Measurements from ENCODE around the gene LRP1B.

LRP1B gene

DNA sequence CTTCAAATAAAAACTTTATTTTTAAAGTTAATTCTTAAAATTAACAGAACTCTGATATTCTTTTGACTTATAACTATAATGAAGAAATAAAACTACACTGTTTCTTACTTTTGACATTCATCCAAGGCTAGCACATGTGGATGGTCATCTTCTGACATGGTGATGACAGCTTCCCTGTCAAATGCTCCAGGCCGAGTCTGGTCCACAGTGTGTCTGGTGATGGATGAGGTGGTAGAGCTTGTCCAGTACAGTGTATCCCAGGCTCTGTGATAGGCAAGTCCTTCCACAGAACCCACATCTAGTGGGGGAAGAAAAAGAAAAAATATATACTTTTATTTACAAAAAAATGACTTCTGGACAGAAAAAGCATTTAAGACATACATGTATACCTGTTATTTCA is 1529.5 kb downstream of the LRP1B start:
- H3K27ac ChIP-seq: no peak overlapping the region
- no peaks in the 10 kb centered on the region for H4K20me1 ChIP-seq
- H3K27me3 ChIP-seq: no peaks in the 10 kb centered on the region
- H3K9ac ChIP-seq: no peak overlapping the region
- peaks cover 0 to 14% (median 5%) of the 10 kb centered on the region in 10 experiments; a peak in 8 of 20 replicates for H3K4me1 ChIP-seq
- TF ChIP-seq Cebpa-rat (IDR thresholded peaks at IDR 0.05): no peak
- H3K4me3 ChIP-seq: no peak overlapping the region
- H3K9me3 ChIP-seq (replicated peaks in 1 of 11): peaks cover 0 to 4% (median 0%) of the 10 kb centered on the region in 11 experiments; a peak in 2 of 22 replicates
- H3K4me2 ChIP-seq: no peak overlapping the region
- no peaks in the 10 kb centered on the region for H3K36me3 ChIP-seq

- Histone ChIP-seq H3K36me3 (no peaks in the 10 kb centered on the region), H3K27ac (no peak overlapping the region), H3K4me2 (no peak overlapping the region), H4K20me1 (no peaks in the 10 kb centered on the region), H3K4me3 (no peak overlapping the region), H3K9me3 (replicated peaks in 1 of 11) (peaks cover 0 to 4% (median 0%) of the 10 kb centered on the region in 11 experiments; a peak in 2 of 22 replicates), H3K27me3 (no peaks in the 10 kb centered on the region), H3K9ac (no peak overlapping the region), H3K4me1 (peaks cover 0 to 14% (median 5%) of the 10 kb centered on the region in 10 experiments; a peak in 8 of 20 replicates)
- no peak for TF ChIP-seq Cebpa-rat (IDR thresholded peaks at IDR 0.05)
These were observed 1530.7 kb downstream of the LRP1B start for GRCh38 chr2:140600116-140600515.

- no peaks in the 10 kb centered on the region for H3K9me3 ChIP-seq (replicated peaks in 1 of 11)
- H3K4me3 ChIP-seq: no peak overlapping the region
- H4K20me1 ChIP-seq: no peaks in the 10 kb centered on the region
- H3K27me3 ChIP-seq: no peaks in the 10 kb centered on the region
- no peak overlapping the region for H3K27ac ChIP-seq
- no peak overlapping the region for H3K4me2 ChIP-seq
- TF ChIP-seq Cebpa-rat (IDR thresholded peaks at IDR 0.05): no peak
- no peak overlapping the region for H3K9ac ChIP-seq
- H3K36me3 ChIP-seq: no peaks in the 10 kb centered on the region
- no peaks in the 10 kb centered on the region for H3K4me1 ChIP-seq
These were observed 1533.0 kb downstream of the LRP1B start for GRCh38 chr2:140597836-140598235.

DNA sequence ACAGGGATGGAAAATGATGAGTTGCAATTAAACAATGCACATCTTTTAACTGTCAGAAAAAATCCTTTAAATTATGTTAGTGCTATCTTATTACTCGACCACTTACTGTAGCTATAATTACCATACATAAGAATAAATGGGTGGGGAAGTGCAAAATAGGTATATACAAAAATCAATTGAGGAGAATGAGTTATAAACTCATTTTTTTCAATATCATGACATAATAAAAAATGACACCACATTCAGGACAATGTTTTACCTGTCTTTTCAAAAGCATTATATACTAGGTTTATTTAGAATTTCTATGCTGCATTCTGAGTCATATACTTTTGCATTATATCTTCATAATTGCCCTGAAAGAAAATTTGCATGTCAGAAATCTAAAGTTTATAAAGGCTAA is 1533.6 kb downstream of the LRP1B start:
- no peak overlapping the region for H3K4me2 ChIP-seq
- H3K27me3 ChIP-seq: no peaks in the 10 kb centered on the region
- no peaks in the 10 kb centered on the region for H3K9me3 ChIP-seq (replicated peaks in 1 of 11)
- no peak overlapping the region for H3K4me3 ChIP-seq
- no peaks in the 10 kb centered on the region for H3K4me1 ChIP-seq
- no peak for TF ChIP-seq Cebpa-rat (IDR thresholded peaks at IDR 0.05)
- H3K9ac ChIP-seq: no peak overlapping the region
- H3K36me3 ChIP-seq: no peaks in the 10 kb centered on the region
- no peaks in the 10 kb centered on the region for H4K20me1 ChIP-seq
- no peak overlapping the region for H3K27ac ChIP-seq

- Histone ChIP-seq H3K27me3 (no peaks in the 10 kb centered on the region), H3K9ac (no peak overlapping the region), H4K20me1 (no peaks in the 10 kb centered on the region), H3K4me3 (no peak overlapping the region), H3K4me2 (no peak overlapping the region), H3K36me3 (no peaks in the 10 kb centered on the region), H3K27ac (no peak overlapping the region), H3K4me1 (no peaks in the 10 kb centered on the region), H3K9me3 (replicated peaks in 1 of 11) (no peaks in the 10 kb centered on the region)
- TF ChIP-seq Cebpa-rat (IDR thresholded peaks at IDR 0.05): no peak
These were observed 1534.4 kb downstream of the LRP1B start for GRCh38 chr2:140596447-140596846.

GRCh38 chr2:140595107-140595506 is 1535.7 kb downstream of the LRP1B start:
- H3K4me3 ChIP-seq: no peak overlapping the region
- H4K20me1 ChIP-seq: no peaks in the 10 kb centered on the region
- no peak overlapping the region for H3K9ac ChIP-seq
- H3K4me2 ChIP-seq: no peak overlapping the region
- no peaks in the 10 kb centered on the region for H3K9me3 ChIP-seq (replicated peaks in 1 of 11)
- TF ChIP-seq Cebpa-rat (IDR thresholded peaks at IDR 0.05): no peak
- no peak overlapping the region for H3K27ac ChIP-seq
- H3K4me1 ChIP-seq: no peaks in the 10 kb centered on the region
- H3K27me3 ChIP-seq: no peaks in the 10 kb centered on the region
- no peaks in the 10 kb centered on the region for H3K36me3 ChIP-seq

GRCh38 chr2:140593132-140593531 is 1537.7 kb downstream of the LRP1B start:
- no peak for TF ChIP-seq Cebpa-rat (IDR thresholded peaks at IDR 0.05)
- Histone ChIP-seq H3K4me2 (no peak overlapping the region), H3K36me3 (no peaks in the 10 kb centered on the region)

DNA sequence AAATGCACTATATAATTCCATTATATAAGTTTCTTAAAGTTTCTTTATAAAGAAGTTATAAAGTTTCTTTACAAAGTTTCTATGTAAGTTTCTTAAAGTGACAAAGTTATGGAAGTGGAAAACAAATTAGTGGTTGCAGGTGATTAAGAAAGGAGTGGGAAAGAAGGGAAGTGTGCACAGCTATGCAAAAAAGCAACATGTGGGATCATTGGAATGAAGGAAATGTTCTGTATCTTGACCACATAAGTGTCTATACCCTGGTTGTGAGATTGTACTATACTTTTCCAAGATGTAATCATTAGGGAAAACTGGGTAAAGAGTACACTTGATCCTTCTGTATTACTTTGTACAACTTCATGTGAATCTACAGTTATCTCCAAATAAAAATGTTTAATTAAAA is 1541.1 kb downstream of the LRP1B start:
- TF ChIP-seq Cebpa-rat (IDR thresholded peaks at IDR 0.05): no peak
- Histone ChIP-seq H3K4me1 (no peaks in the 10 kb centered on the region), H3K27ac (no peak overlapping the region), H4K20me1 (no peaks in the 10 kb centered on the region), H3K9ac (no peak overlapping the region), H3K9me3 (replicated peaks in 1 of 11) (no peaks in the 10 kb centered on the region), H3K27me3 (no peaks in the 10 kb centered on the region), H3K4me3 (no peak overlapping the region), H3K36me3 (no peaks in the 10 kb centered on the region), H3K4me2 (no peak overlapping the region)

More at GRCh38 chr2:140593132-140593531, 1537.7 kb downstream of the LRP1B start:
- no peaks in the 10 kb centered on the region for H3K27me3 ChIP-seq
- H3K9me3 ChIP-seq (replicated peaks in 1 of 11): no peaks in the 10 kb centered on the region
- no peaks in the 10 kb centered on the region for H3K4me1 ChIP-seq
- H4K20me1 ChIP-seq: no peaks in the 10 kb centered on the region
- no peak overlapping the region for H3K9ac ChIP-seq
- H3K27ac ChIP-seq: no peak overlapping the region
- H3K4me3 ChIP-seq: no peak overlapping the region

DNA sequence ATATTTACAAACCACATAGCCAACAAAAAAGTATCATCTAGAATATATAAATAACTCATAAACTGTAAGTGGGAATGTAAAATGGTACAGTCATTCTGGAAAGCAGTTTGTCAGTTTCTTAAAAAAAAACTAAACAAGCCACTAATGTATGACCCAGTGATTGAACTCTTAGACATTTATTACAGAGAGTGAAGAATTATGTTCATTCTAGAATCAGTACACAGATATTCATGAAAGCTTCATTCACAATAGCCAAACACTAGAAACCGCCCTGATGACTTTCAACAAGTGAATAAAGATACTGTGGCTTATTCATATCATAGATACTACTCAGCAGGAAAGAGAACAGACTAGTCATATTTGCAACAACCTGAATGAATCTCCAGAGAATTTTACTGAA is 1541.5 kb downstream of the LRP1B start:
- no peak for TF ChIP-seq Cebpa-rat (IDR thresholded peaks at IDR 0.05)
- H3K4me1 ChIP-seq: no peaks in the 10 kb centered on the region

DNA sequence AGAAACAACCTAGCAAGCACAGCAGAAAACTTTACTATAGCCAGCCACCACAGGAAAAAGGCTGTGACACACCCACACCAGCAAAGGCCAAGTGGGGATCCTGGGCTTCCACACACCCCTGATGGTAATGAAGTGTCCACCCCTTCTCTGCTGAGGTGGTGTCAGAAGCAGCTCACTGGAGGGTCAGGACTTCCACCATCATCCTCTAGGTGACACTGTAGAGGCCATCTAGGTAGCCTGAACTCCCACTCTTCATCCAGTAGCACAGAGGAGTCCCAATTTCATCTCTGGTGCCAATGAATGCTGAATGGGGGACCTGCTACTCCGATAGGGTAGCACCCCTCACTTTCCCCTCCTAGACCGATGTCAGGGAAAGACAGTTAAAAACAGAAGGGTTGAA is 1544.4 kb downstream of the LRP1B start:
- Histone ChIP-seq H3K27ac (no peak overlapping the region), H3K9me3 (replicated peaks in 1 of 11) (no peaks in the 10 kb centered on the region), H3K4me1 (no peaks in the 10 kb centered on the region), H3K27me3 (no peaks in the 10 kb centered on the region), H3K4me3 (no peak overlapping the region), H3K4me2 (no peak overlapping the region), H4K20me1 (no peaks in the 10 kb centered on the region), H3K36me3 (no peaks in the 10 kb centered on the region), H3K9ac (no peak overlapping the region)
- TF ChIP-seq Cebpa-rat (IDR thresholded peaks at IDR 0.05): no peak

More for the DNA sequence above, 1541.5 kb downstream of the LRP1B start:
- Histone ChIP-seq H3K4me3 (no peak overlapping the region), H4K20me1 (no peaks in the 10 kb centered on the region), H3K27me3 (no peaks in the 10 kb centered on the region), H3K9me3 (replicated peaks in 1 of 11) (no peaks in the 10 kb centered on the region), H3K27ac (no peak overlapping the region), H3K9ac (no peak overlapping the region), H3K4me2 (no peak overlapping the region), H3K36me3 (no peaks in the 10 kb centered on the region)

Measured in BLaER1 treated with 17β-estradiol and CSF1 and Interleukin-3, amounts not matched to agents 10 nM and 100 nM (cell line).